Renal cortex interstitium (tissue), 11 donors: ENCODE data around the gene CCDC13. TPM values are rescaled to one million over a fixed set of nuclear protein-coding genes. Genes with fewer than 3 reads are reported as not detected.

Source experiments
- DNase-seq, 11 donors: peaks; one replicate each; pipeline ENCODE4 v3.0.0-alpha.2; 2013; ENCODE audit warnings: low read depth in 9 of 11, low spot score in 4 of 11; ENCODE audit errors: extremely low read depth in 1 of 11
- polyA plus RNA-seq, 3 donors: library from polyadenylated mRNA; unstranded; fragments of 120-200 nt; gene quantifications; one replicate each; pipeline ENCODE4 v1.2.1, GENCODE V29; 2013; ENCODE audit not compliant: insufficient read length in 3 of 3

CCDC13 gene
- polyA plus RNA-seq, 3 donors, result 1.8 to 3.5 (median 2.0) TPM

DNA sequence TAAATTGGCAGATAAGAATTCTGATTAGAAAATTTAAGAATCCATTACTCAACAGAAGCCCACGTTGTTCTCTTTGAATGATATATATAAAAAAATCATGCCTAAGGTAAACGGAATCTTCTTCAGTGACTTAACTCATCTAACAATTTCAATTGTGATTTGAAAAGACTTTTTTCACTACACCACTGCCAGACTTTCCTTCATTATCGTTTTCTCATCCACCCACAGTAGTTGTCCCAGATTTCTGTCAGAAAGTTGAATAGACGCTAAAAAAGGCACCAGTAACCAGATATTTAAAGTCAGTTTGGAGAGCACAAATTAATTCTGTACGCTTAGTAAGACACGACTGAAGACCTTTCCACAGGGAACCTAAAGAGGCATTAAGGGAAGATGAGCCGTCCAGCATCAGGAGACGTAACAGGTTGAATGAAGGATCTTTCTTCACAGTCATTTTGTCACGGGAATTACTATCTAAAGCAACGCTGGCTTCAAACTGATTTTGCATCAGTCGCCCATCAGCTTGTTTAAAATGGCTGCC lies 29.9 kb upstream of the CCDC13 start:
- peak in 1 of 11 donors; percentile 31 for DNase-seq

DNA sequence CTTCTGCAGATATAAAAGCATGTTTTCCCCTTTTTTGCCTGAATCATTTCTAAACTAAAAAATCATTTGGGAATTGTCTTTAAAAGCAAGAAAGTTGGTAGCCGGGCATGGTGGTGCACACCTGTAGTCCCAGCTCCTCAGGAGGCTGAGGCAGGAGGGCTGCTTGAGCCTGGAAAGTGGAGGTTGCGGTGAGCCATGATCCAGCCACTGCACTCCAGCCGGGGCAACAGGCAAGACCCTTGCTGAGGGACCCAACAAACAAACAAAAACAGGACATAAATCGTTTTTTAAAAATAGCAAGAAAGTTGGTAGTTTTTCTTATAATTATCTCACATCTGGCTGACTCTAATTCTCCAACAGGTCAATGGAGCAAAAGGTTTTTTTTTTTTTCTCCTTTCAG lies 28.7 kb upstream of the CCDC13 start:
- DNase-seq, result no peak

DNA sequence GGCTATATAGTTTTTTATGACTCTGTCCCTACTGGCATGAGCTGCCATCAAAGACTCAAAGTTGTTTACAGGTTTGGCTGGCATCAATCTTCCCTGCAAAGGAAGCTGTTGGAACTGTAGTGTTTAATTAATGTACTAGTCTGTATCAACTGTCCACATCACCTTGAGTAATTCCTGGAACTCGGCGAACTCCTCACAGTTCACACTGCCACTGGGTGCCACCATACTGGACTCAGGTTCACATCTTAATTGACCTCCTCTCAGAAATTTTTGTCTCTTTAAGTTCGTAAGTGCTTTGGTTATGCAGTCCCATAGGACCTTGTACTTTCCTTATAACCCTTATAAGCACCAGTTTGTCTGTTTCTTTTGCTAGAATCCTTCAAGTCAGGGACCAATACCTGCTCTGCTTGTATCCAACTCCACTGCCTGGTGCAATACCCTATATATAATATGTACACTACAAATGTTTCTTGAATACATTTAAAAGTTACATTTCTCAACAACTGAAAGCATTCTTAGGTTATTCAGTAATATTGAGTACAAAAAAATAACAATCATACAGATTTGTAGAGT lies 28.1 kb upstream of the CCDC13 start:
- DNase-seq, result no peak

DNA sequence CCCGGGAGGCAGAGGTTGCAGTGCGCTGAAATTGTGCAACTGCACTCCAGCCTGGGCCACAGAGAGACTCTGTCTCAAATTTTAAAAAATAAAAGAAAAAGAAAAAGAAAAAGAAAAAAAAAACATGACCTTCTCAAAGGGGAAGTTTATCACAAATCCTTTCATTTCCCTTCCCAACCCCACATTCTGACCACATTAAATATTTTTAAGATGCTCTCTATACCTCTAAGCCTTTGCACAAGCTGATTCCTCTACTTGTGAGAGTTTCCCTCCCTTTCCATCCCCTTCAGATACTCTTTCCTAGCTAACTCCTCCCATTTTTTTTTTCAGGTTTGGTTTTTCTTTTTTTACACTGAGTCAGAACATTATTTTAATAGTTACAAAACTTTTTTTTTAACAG lies 27.2 kb upstream of the CCDC13 start:
- DNase-seq, result no peak

DNA sequence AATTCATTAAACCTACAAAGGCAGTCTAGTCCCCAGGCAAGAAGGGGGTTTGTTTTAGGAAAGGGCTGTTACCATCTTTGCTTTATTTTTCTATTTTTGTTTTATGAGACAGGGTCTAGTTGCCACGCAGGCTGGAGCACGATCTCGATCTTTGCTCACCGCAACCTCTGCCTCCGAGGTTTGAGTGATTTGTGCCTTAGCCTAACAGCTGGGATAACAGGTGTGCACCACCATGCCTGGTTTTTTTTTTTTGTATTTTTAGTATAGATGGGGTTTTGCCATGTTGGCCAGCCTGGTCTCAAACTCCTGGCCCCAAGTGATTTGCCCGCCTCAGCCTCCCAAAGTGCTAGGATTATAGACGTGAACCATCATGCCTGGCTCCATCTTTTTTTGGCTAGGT lies 26.3 kb upstream of the CCDC13 start:
- no peak for DNase-seq

DNA sequence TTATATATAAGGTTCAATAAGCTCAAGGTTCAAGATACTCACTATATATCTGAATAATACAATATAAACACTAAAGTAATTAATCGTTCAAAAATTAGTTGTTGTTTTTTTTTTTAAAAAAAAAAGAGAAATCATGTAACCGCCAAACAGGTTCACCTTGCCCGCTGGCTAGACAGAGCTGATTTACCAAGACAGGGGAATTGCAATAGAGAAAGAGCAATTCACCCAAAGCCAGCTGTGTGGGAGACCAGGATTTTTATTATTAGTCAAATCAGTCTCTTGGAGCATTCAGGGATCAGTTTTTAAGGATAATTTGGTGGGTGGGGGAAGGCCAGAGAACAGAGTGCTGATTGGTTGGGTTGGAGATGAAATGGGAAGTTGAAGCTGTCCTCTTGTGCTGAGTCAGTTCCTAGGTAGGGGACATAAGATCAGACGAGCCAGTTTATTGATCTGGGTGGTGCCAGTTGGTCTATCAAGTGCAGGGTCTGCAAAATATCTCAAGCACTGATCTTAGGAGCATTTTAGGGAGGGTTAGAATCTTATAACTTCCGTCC lies 23.4 kb upstream of the CCDC13 start:
- no peak for DNase-seq

DNA sequence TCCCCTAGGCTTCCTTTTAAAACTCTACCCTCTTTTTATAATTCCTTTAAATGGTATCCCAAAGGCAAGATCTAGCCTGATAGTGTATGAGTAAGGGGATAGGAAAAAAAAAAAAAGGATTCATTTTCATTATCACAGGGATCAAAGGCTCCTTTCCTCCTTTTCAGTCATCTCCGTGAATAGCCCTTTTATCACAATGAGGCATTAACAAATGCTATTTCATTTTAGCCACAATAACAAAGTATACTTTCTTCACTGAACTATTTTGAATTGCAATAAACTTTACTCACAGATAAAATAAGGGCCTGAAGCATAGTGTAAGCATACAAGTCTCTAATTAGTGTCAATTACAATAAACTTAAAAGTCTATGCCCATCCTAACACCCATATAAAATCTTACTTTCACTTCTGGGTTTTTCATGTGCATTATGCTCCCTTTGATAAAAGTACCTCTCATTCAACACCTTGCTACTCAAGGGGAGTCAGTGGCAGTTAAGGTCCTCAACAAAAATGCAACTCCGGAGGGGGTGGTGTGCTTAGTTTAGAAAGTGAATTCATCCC lies 22.6 kb upstream of the CCDC13 start:
- DNase-seq, result no peak

DNA sequence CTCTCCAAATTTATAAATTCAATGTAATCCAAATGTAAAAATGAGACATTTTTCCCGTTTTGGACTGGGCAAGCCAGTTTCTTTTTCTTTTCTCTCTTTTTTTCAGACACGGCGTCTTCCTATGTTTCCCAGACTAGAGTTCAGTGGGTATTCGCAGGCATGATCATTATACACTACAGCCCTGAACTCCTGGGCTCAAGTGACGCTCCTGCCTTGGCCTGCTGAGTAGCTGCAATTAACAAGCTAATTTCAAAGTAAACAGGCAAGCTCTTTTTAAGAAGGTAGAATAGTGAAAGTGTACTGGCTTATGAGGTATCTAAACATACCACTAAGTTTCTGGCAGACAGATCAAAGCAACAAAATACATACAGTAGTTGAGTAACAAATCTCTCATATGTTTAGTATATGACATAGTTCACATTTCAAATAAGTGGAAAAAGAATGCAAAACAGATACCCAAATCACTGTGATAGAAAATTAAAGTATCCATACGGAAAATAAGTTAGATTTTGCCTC lies 17.7 kb upstream of the CCDC13 start:
- no peak for DNase-seq

DNA sequence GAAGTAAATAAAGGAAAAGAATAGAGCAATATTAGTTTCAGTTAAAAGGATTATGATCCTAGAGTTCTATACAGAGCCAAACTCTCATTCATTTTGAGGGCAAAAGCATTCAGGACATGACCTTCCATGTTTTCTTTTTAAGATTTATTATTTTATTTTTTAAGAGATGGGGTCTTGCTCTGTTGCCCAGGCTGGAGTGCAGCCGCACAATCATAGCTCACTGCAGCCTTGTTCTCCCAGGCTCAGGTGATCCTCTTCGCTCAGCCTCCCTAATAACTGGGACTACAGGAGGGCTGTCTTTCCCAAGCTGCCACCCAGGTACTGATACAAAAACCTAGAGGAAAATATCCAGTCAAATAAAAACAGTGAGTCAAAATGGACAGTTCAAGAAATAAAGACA lies 13.6 kb upstream of the CCDC13 start:
- DNase-seq, result no peak

DNA sequence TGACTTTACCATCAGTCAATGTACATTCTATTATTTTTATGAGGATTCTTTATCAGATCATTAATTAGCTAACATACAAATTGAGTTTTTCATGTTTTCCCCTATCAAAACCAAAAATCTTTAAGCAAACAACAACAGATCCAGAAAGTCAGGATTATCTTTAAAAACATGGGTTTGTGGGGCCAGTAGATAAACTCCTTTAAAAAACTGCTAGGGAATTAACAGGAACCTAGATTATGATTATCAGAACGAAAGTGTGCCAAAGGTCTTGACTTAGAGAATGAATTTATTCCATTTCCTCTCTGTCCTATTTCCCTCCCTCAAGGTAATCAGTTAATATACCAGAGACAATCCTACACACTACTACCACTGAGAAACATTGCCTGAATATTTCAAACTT lies 13.2 kb upstream of the CCDC13 start:
- no peak for DNase-seq

DNA sequence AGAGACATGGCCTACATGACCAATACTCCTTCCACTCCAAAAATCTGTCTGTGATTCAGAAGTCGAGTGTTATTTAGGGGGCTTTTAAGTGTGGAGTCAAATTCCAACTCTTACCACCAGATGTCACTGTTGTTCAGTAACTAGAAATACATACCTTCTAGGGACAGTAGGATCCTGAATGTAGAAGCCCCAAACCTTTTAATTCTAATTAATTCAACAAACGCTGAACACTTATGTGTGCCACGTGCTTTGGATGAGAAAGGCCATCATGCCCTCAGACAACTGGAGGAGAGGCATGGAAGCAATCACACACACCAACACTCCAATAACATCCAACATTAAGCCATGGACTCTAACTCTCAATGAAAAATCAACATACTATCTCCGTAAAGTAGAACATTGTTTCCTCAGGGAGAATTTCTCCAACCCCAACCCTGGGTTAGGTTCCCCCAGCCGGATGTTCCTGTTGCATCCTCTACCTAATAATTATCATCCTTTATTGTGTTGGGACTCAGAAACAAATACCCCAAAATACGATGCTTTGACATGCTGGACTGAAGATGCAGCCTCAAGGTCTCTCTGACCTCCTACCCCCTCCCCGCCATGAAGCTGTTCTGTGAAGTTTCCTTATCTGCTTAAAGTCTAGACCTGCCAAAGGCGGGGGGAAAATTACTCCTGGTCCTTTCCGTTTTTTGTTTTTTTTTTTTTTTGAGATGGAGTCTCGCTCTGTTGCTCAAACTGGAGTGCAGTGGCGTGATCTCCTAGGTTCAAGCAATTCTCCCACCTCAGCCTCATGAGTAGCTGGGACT lies 8.0 kb upstream of the CCDC13 start:
- DNase-seq, result peak in 10 of 11 donors; percentile 54 to 85 (median 67)

DNA sequence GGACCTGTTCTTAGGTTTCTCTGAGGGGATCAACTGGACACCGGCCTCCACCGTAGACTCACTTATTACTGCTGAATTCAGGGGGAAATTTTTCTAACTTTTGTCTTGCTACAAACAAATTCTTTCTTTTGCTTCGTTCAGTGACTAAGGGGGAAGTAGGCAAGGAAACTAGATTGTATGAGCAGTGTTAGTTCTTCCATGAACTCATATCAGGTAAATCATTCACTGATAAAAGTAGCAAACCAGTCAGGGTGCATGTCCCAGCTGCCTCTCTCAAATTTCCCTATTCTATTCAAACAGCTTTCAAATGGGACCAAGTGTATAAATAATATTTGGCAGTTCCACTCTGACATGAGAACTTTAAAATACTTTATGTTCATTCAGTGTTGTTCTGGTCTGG lies 7.3 kb upstream of the CCDC13 start:
- no peak for DNase-seq

DNA sequence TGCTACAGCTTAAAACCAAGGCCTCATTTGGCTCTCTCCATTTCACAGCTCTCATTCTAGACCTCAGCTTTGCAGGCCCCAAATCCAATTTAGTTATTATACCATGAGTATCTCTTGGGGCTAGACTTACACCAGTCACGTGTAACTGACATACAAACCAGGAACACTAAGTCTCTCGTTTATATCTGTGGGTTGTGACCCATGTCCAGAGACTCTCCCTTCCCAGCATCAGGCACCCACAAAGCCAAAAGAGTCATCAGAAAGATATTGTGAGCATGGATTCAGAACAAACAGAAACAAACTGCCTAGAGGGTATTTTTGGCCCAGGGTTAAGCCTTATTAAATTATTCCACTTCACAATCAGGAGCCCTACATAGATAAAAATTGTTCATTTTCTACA lies 5.6 kb upstream of the CCDC13 start:
- DNase-seq, result no peak

DNA sequence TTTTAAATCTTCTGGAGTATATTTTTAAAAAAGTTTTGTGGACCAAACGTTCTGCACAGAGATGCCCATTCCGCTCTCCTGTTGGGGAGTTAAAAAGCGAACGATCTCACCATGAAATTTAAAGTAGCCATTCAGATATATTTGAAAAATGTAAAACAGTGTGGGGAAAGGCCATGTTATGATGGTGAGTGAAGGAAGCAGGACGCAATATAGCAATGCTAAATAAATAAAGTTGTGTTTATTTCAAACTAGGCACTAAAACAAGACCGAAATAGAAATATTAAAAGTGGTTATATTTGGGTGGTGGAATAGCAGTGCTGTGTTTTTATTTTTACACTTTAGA lies 327 bp upstream of the CCDC13 start:
- no peak for DNase-seq

DNA sequence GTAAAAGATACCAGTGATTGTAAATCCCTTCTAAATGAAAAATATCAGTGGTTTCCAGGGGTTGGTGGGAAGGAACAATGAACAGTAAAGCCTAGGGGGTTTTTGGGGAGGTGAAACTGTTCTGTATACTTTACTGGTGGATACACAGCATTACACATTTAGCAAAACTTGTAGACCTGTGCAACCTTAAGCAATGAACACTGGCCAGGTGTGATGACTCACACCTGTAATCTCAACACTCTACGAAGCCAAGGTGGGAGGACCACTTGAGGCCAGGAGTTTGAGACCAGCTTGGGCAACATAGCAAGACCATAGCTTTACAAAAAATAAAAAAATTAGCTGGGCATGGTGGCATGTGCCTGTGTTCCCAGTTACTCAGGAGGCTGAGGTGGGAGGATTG lies 1.8 kb downstream of the CCDC13 start:
- no peak for DNase-seq

DNA sequence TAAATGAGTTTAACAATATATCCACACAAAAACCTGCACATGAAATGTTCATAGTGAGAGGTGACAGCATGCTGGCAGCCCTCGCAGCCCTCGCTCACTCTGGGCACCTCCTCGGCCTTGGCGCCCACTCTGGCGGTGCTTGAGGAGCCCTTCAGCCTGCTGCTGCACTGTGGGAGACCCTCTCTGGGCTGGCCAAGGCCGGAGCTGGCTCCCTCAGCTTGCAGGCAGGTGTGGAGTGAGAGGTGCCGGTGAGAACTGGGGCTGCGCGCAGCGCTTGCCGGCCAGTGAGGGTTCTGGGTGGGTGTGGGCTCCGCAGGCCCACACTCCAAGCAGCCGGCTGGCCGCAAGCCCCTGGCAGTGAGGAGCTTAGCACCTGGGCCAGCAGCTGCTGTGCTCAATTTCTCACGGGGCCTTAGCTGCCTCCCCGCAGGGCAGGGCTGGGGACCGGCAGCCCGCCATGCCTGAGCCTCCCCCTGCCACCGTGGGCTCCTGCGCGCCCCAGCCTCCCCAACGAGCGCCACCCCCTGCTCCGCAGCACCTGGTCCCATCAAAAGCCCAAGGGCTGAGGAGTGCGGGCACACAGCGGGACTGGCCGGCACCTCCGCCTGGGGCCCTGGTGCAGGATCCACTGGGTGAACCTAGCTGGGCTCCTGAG lies 3.4 kb downstream of the CCDC13 start:
- no peak for DNase-seq

DNA sequence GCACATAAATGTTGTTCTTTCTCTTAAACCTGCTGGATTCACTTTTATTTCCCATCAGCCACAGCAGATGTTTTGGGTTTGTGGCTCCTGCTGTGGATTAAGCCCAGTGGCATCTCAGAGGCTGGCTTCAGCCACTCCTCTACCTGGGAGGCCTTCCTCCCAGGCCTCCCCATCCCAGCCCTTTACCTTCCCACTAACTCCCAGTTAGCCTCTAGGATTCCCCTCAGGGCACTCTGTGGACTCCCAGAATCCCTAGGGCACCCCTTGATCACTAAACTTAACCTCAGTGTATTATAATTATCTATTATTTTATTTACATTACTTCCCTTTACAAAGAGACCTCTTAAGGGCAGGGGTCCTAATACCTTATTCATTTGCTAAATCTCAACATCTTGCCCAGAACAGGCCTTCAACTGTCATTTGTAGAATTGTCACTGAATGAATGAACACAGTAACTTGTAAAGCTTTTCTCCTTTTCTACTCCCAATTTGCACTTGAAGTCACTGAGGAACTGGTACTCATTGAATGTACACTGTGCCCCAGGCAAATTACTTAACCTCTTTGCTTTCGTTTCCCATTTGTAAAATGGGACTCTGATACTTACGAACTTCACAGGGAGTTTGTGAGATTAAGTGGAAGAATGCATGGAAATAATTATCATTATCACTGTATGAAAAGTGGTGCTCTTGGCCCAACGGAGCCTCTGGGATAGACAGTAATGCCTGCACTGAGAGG lies 8.3 kb downstream of the CCDC13 start:
- DNase-seq, result no peak

DNA sequence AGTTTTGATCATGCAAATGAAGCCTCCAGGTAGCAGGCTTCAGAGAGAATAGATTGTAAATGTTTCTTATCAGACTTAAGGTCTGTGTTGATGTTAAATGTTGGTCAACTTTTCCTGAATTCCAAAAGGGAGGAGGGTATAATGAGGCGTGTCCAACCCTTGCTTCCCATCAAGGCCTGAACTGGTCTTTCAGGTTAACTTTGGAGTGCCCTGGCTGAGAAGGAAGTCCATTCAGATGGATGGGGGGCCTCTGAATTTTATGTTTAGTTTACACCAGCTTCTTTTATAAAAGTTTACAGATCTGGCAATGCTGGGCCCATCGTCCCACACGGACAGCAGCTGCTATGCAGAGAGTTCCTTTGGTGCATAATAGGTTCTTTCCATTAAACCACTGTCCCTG lies 8.9 kb downstream of the CCDC13 start:
- no peak for DNase-seq

DNA sequence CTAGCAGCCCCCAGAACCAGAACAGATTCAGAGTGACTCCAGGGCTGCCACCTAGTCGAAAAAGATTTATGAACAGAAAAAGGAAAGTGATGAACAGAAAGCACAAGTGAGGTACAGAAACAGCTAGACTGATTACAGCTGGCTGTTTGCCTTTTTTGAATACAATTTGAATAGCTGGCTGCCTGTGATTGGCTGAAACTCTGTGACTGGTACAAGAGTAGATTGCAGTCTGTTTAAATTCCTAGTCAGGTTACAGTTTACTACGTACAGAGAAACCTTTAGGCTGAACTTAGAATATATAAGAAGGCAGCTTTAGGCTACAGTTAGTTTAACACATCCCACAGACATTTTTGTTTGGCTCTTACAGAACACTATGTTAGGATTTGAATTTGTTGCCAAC lies 10.0 kb downstream of the CCDC13 start:
- DNase-seq, result no peak
